GM19043 (cell line): Measurements from ENCODE around the gene NME1.
"Not testable (repeated sequence)": the region's sequence is repeated elsewhere in the genome, so short reads cannot be mapped to it uniquely, and the experiment has no call there.

ENCODE experiments used
- ATAC-seq: cut with Tn5 transposase; IDR thresholded peaks from one replicate; pipeline ENCODE4 v1.9.1; 2021; ENCODE audit warnings: low read depth; ENCODE audit not compliant: unreplicated experiment

Gene NME1

DNA sequence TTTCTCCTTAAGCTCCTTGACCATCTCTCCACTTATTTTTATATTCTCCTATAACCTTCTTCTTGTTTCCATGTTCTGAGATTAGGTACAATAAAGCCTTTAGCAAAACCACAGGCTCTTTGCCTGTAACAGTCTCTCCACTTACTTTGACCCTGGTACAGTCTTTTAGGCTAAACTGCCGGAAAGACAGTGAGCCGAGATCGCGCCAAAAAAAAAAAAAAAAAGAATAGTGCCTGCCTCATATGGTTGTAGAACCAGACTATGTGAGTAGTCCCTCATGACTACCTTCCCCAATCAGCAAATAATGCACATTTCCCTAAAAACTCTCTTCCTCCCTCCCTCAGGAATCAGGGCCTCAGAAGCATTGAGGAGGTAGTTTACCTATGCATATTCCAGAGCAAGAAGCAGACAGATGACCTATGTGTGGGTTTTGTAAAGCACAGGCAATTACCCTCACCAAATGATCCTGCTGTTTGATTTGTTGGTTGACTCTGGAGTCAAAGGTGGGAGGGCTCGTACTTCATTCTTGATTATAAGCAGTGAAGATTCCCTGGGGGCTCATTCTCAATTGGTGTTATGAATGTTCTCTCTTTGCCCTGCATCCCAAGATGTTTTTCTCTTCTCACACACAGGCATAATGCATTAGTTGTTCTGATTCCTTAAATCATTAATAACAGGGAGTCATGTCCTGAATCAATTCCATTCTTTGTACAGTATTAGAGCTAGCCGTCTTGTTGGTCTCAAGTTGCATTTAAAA, 8.9 kb upstream of the NME1 start:
- no peak for ATAC-seq

DNA sequence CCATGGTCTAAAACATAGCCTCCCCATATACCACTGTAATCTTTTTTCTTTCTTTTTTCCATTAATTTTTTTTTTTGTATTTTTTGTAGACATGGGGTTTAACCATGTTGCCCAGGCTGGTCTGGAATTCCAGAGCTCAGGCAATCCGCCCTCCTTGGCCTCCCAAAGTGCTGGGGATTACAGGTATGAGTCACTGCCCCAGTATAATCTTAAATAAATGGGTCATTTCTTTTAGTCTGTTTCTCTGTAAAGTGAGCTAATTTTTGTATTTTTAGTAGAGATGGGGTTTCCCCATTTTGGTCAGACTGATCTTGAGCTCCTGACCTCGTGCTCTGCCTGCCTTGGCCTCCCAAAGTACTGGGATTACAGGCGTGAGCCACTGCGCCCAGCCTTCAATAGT, 5.7 kb upstream of the NME1 start:
- no peak for ATAC-seq

- no peak for ATAC-seq
These were observed 4.2 kb upstream of the NME1 start for GRCh38 chr17:51149163-51149562.

GRCh38 chr17:51150932-51151331, 2.4 kb upstream of the NME1 start:
- ATAC-seq: no peak

DNA sequence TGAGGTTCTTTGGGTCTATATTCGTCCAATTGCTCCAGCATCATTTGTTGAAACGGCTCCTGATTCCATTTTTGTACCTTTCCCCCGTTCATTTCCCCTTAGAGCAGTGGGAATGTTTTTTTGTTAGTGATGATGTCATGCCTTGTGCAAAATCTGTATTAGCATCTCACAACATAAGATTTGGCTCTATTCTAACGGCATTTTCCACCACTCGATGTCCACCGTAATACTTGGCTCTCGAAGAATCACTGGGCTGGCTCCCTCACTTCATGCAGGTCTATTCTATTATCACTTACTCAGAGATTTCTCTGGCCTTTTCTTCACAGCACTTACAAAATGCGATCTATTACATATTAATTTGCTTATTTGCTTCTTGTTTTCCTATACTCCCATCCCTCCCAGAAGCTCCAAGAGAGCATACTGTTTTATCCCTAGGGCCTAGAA, 571 bp upstream of the NME1 start:
- ATAC-seq: no peak

DNA sequence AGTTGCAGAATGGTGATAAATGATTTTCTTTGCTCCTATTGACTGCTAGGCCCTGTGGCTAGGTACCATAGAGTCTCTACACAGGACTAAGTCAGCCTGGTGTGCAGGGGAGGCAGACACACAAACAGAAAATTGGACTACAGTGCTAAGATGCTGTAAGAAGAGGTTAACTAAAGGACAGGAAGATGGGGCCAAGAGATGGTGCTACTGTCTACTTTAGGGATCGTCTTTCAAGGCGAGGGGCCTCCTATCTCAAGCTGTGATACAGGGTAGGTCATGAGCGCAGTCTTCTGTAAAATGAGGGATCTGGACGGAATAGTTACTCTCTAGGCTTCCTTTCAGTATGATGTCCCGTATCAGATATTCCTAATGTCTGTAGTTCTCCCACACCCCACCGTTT, 817 bp downstream of the NME1 start:
- no peak for ATAC-seq

DNA sequence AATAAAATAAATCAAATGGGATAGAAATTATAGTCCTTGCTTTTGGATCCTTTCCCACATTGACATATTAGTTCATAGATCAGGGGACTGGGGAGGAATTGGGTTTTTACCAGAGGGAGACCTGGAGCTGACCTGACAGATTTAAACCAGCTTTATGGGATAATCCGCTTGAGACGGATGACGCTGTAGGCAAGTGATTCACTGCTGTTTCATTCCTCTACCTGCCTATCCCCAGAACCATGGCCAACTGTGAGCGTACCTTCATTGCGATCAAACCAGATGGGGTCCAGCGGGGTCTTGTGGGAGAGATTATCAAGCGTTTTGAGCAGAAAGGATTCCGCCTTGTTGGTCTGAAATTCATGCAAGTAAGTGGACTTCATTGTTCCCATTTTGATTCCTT, 2.1 kb downstream of the NME1 start:
- ATAC-seq: no peak

DNA sequence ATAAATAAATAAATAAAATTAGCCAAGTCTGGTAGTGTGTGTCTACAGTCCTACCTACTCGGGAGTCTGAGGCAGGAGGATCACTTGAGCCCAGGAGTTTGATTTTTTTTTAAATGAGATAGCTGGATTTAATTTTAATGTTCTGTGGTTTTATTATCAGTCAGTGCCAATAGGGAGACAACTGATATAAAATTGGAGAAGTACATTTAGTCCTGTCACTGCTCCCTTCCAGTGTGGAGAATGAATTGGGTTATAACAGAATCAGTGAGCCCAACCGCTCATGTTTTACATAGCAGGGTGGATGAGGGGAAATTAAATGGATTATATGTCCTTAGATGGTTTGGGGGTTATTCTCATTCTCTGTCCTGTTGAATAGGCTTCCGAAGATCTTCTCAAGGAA, 6.2 kb downstream of the NME1 start:
- no peak for ATAC-seq

- no peak for ATAC-seq
These were observed 8.2 kb downstream of the NME1 start for GRCh38 chr17:51161541-51161940.

GRCh38 chr17:51164911-51165679, 11.7 kb downstream of the NME1 start:
- no peak for ATAC-seq

DNA sequence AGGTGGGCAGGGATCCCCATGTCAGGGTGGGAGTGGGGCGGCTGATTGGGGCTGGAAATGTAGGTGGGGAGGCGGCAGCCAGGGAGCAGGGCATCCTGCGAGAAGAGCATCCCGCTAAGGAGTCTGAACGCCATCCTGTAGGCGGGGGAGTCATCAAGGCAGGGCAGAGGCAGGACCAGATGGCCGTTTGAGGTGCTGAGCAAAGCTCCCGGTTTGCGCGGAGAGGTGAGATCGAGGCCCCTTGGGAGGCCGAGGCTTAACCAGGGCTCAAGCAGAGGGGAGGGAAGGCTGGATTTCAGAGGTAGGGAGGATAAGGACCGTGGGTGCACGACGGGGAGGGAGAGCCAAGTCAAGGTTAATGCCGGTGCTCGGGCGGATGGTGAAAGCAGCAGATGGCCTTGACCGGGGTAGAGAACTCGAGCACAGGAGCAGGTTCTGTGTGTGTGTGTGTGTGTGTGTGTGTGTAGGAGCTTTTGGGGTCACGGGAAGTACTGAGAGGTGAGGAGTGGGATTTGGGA, 12.4 kb downstream of the NME1 start:
- ATAC-seq: peak; percentile 22

DNA sequence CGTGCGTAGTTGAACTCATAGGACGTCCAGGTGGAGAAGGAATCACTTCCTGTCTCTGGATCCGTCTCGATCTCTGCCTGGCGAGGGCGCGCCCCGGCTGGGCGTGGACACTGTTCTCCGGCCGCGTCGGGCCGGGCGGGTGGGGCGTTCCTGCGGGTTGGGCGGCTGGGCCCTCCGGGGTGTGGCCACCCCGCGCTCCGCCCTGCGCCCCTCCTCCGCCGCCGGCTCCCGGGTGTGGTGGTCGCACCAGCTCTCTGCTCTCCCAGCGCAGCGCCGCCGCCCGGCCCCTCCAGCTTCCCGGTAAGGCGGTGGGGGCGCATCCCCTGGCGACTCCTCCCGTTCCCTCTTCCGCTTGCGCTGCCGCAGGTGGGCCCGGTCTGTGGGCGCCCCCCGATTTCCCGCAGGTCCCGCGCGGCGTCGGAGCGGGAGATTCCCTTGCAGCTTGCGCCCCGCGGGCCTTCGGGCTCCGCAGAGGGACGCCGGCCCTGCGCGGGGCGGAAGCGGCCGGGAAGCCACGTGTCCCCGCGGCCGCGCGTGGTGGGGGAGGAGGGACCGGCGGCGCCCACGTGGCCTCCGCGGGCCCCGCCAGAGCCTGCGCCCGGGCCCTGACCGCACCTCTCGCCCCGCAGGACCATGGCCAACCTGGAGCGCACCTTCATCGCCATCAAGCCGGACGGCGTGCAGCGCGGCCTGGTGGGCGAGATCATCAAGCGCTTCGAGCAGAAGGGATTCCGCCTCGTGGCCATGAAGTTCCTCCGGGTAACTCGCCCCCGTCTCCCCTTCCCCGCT, 13.0 kb downstream of the NME1 start, which contains the start of gene NME2:
Gene NME2 (plus strand): TSS at position 214 of the 789 bp plus-strand sequence. CDS start 420 bp downstream, at position 634.
- ATAC-seq: peak; percentile 85

DNA sequence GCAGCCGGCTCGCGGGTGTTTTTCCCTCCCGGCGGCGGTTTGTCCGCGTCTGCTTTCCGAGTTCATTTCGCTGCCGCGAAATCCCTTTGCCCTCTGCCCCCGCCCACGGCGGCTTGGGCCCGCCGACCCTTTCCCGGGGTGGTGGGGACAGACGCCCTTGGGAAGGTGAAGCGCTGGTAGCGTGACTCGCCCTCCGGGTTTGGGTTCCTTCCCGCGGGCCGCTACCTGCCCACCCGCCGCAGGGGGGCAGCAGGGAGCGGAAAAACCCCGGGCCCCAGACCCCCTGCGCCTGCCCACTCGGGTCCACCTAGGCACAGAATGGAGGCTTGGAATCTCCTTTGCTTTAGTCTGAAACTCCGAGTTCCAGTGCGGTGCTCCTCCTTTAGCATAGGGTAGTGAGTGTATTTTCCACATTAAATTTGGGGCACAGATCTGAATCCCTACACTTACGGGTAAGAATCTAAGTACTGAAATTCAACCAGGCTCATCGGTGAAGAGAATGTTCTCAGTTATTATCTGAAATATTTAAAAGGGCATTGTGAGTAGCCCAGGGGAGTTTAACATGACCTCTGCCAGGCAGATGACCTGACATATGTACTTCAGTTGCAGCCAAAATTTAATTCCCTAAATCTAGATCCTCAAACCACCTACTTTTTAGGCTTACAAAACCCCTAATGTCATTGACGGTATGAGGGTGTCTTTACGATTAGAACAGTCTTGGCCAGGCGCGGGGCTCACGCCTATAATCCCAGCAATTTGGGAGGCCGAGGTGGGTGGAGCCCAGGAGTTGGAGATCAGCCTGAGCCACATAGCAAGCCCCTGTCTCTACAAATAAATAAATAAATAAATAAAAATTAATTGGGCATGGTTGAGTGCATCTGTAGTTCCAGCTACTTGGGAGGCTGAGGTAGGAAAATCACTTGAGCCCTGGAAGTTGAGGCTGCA, 13.9 kb downstream of the NME1 start:
- ATAC-seq: peak; percentile 38

GRCh38 chr17:51169340-51169739, 16.0 kb downstream of the NME1 start:
- ATAC-seq: no peak

DNA sequence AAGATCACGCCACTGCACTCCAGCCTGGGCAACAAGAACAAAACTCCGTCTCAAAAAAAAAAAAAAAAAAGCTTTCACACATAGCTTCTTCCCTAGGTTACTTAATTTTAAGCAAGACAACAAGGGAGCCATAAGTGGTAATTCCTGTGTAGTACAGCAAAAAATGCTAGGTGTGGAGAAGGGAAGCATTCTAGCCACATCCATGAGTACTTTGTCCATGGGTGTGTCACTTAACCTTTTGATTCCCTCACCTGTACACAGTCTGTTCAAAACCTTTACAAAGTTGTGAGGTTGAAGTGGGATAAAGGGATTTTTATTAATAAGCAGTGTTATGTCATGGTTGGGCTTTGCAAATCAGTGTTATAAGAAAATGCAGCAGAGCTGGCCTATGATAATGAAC, 17.4 kb downstream of the NME1 start:
- no peak for ATAC-seq

DNA sequence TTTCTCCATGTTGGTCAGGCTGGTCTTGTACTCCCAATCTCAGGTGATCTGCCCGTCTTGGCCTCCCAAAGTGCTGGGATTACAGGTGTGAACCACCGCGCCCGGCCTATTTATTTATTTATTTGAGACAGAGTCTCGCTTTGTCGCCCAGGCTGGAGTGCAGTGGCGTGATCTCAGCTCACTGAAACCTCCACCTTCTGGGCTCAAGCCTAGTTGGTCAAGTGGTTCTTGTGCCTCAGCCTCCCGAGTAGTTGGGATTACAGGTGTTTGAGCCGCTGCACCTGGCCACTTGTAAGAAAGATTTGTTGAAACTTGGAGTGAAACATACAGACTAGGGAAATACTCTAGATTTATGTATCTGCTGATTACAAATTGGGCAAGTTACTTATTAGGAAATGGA, 18.7 kb downstream of the NME1 start:
- ATAC-seq: not testable (repeated sequence)

DNA sequence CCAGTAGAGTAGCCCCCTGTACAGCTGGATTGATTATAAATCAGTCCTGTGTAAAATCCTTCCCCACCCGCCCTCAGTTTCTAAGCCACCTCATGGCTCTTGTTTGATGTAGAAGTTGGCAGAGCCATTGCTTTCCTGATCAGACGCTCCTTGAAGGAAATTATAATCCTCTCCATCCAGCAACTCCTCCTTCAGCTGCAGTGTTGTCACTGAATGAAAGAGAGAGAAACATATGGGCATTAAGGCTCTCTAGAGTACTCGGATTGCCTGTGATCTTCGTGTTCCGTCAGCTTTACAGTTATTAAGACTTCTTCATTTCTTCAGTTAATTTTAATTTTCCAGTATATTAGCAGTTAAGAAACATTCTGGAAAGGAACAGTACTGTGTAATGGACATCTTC, 27.1 kb downstream of the NME1 start:
- no peak for ATAC-seq

- ATAC-seq: no peak
These were observed 30.8 kb downstream of the NME1 start for GRCh38 chr17:51184124-51184523.

GRCh38 chr17:51185763-51186332, 32.5 kb downstream of the NME1 start:
- no peak for ATAC-seq
